Endodermal cell (in vitro differentiated cells): ENCODE data around the gene HNRNPM. TPM values are rescaled to one million over a fixed set of nuclear protein-coding genes. Genes with fewer than 3 reads are reported as not detected.

Source experiments
- DNase-seq: peaks from one replicate; pipeline ENCODE4 v3.0.0-alpha.2; 2017
- H3K27ac ChIP-seq: 2 replicates; pipeline ENCODE4 v1.5.1; 2013; ENCODE audit warnings: mild to moderate bottlenecking, low read depth, low read length, moderate library complexity
- H3K27me3 ChIP-seq: 2 replicates; pipeline ENCODE4 v1.6.1; 2013; ENCODE audit warnings: mild to moderate bottlenecking, low read length, moderate library complexity; ENCODE audit not compliant: insufficient read depth, control insufficient read depth, poor library complexity, severe bottlenecking
- H3K36me3 ChIP-seq: 2 replicates; pipeline ENCODE4 v1.7.0; 2013; ENCODE audit warnings: mild to moderate bottlenecking, low read length, moderate library complexity; ENCODE audit not compliant: control insufficient read depth, insufficient read depth
- H3K4me1 ChIP-seq: one replicate; pipeline ENCODE4 v1.7.0; 2013; ENCODE audit warnings: low read length; ENCODE audit not compliant: control insufficient read depth, insufficient read depth
- H3K4me3 ChIP-seq: 2 replicates; pipeline ENCODE4 v1.5.1; 2013; ENCODE audit warnings: mild to moderate bottlenecking, low read length, moderate library complexity
- H3K9ac ChIP-seq: 2 replicates; pipeline ENCODE4 v1.6.1; 2013; ENCODE audit warnings: mild to moderate bottlenecking, low read length, moderate library complexity; ENCODE audit not compliant: poor library complexity, severe bottlenecking; ENCODE audit errors: extremely low read depth
- H3K9me3 ChIP-seq: 2 replicates; pipeline ENCODE4 v1.6.1; 2013; ENCODE audit warnings: mild to moderate bottlenecking, low read length, moderate library complexity; ENCODE audit not compliant: control insufficient read depth
- H3K27ac Mint-ChIP-seq: 2 replicates; pipeline ENCODE4 v1.8.0; 2020; ENCODE audit warnings: mixed read lengths
- H3K27me3 Mint-ChIP-seq: 2 replicates; pipeline ENCODE4 v1.8.0; 2021; ENCODE audit warnings: mild to moderate bottlenecking, mixed read lengths; ENCODE audit not compliant: insufficient read depth
- H3K36me3 Mint-ChIP-seq: 2 replicates; pipeline ENCODE4 v1.8.0; 2020; ENCODE audit warnings: low read depth, mixed read lengths
- H3K4me1 Mint-ChIP-seq: 2 replicates; pipeline ENCODE4 v1.8.0; 2020; ENCODE audit warnings: mixed read lengths
- H3K4me3 Mint-ChIP-seq: 2 replicates; pipeline ENCODE4 v1.8.0; 2020; ENCODE audit warnings: mild to moderate bottlenecking, moderate library complexity, mixed read lengths
- H3K9me3 Mint-ChIP-seq: 2 replicates; pipeline ENCODE4 v1.8.0; 2020; ENCODE audit warnings: mild to moderate bottlenecking, mixed read lengths
- CTCF ChIP-seq: fragments of 200-600 bp; sonication (generic); conservative IDR thresholded peaks from 2 replicates; pipeline ENCODE4 v1.5.0; 2021; ENCODE audit warnings: antibody characterized with exemption, mild to moderate bottlenecking
- WGBS, 2 experiments: methylation state at CpG; one replicate each; pipeline versions ENCODE4 v1.1.5 to v1.1.7; 2013; ENCODE audit warnings: missing lambda C conversion rate in 2 of 2, mixed read lengths in 1 of 2; ENCODE audit not compliant: insufficient coverage in 1 of 2, insufficient read length in 1 of 2; 5-methylcytosine and 5-hydroxymethylcytosine counted together
- total RNA-seq, 2 donors: library from RNA; stranded (reverse); fragmentation: NEBNext Ultra II Directional in 1 of 2; extraction: Animal tissue kit (Norgen Biotek cat#: 25700) in 1 of 2; gene quantifications; 2 replicates in 1 of 2; 3 replicates in 1 of 2; pipeline ENCODE4 v1.2.1, GENCODE V29; 2021

The HNRNPM gene
- total RNA-seq, 2 donors from 2014 or later = 271 to 370 TPM

- Mint-ChIP-seq H3K4me3 (peak overlapping the region; percentile 42), H3K27me3 (no peaks in the 10 kb centered on the region), H3K36me3 (peaks cover 59% of the 10 kb centered on the region), H3K4me1 (peaks cover 78% of the 10 kb centered on the region), H3K27ac (peak overlapping the region; percentile 94), H3K9me3 (no peaks in the 10 kb centered on the region)
- 54 to 66% methylated on average over 2 to 5 of the region's 6 CpGs for WGBS, 2 experiments
- Histone ChIP-seq H3K9ac (peak overlapping the region; percentile 12), H3K4me3 (peak overlapping the region; percentile 70), H3K36me3 (peaks cover 50% of the 10 kb centered on the region), H3K4me1 (peaks cover 11% of the 10 kb centered on the region), H3K27ac (peak overlapping the region; percentile 16), H3K27me3 (no peaks in the 10 kb centered on the region), H3K9me3 (no peaks in the 10 kb centered on the region)
- peak; percentile 60 for DNase-seq
- TF ChIP-seq CTCF = no peak
Measured at GRCh38 chr19:8451377-8451776, 6.6 kb downstream of the HNRNPM start.

- no peak for TF ChIP-seq CTCF
- Histone ChIP-seq H3K27me3 (no peaks in the 10 kb centered on the region), H3K9ac (peak overlapping the region; percentile 62), H3K4me1 (peaks cover 16% of the 10 kb centered on the region), H3K27ac (peak overlapping the region; percentile 22), H3K9me3 (no peaks in the 10 kb centered on the region), H3K4me3 (peak overlapping the region; percentile 70), H3K36me3 (peaks cover 50% of the 10 kb centered on the region)
- WGBS, 2 experiments = 66 to 84% methylated on average over 3 of the region's 3 CpGs
- Mint-ChIP-seq H3K36me3 (peaks cover 59% of the 10 kb centered on the region), H3K9me3 (no peaks in the 10 kb centered on the region), H3K27me3 (no peaks in the 10 kb centered on the region), H3K4me3 (peak overlapping the region; percentile 42), H3K27ac (peak overlapping the region; percentile 94), H3K4me1 (peaks cover 78% of the 10 kb centered on the region)
- peak; percentile 61 for DNase-seq
Measured at GRCh38 chr19:8451885-8452284, 7.1 kb downstream of the HNRNPM start.

GRCh38 chr19:8452446-8453123 is 7.8 kb downstream of the HNRNPM start:
- peaks cover 51% of the 10 kb centered on the region for H3K36me3 ChIP-seq
- peak overlapping the region; percentile 62 for H3K9ac ChIP-seq
- DNase-seq = peak; percentile 77
- no peak overlapping the region for H3K27ac ChIP-seq
- no peak for TF ChIP-seq CTCF
- H3K4me1 Mint-ChIP-seq = peaks cover 77% of the 10 kb centered on the region
- H3K27ac Mint-ChIP-seq = peak overlapping the region; percentile 94
- H3K4me1 ChIP-seq = peaks cover 21% of the 10 kb centered on the region
- H3K27me3 ChIP-seq = no peaks in the 10 kb centered on the region
- 60 to 95% methylated on average over 4 of the region's 4 CpGs for WGBS, 2 experiments
- H3K27me3 Mint-ChIP-seq = no peaks in the 10 kb centered on the region
- peak overlapping the region; percentile 70 for H3K4me3 ChIP-seq
- peaks cover 59% of the 10 kb centered on the region for H3K36me3 Mint-ChIP-seq
- no peaks in the 10 kb centered on the region for H3K9me3 ChIP-seq
- no peaks in the 10 kb centered on the region for H3K9me3 Mint-ChIP-seq
- peak overlapping the region; percentile 42 for H3K4me3 Mint-ChIP-seq
